Testis (tissue), 2 donors: Measurements from ENCODE around the gene GCA.

ENCODE experiments used
- CTCF ChIP-seq, 3 experiments: fragments of 450-650 bp in 2 of 3; fragments of 200-600 bp in 1 of 3; sonication (generic) in 1 of 3; IDR thresholded peaks; one replicate each; pipeline ENCODE4 v1.5.1; 2016 to 2019; ENCODE audit warnings: antibody characterized with exemption in 3 of 3, mild to moderate bottlenecking in 2 of 3, moderate library complexity in 1 of 3
- POLR2A ChIP-seq: fragments of 450-650 bp; IDR thresholded peaks from one replicate; pipeline ENCODE4 v1.6.1; 2017; ENCODE audit warnings: antibody characterized with exemption, mild to moderate bottlenecking, moderate library complexity

GRCh38 chr2:162312853-162313252 is 31.1 kb upstream of the GCA start:
- TF ChIP-seq CTCF (IDR thresholded peaks at IDR 0.05) (no peak), POLR2A (no peak)
